IPS-18c (cell line): ENCODE results near the gene PLCB1.
"Not testable (repeated sequence)": the region's sequence is repeated elsewhere in the genome, so short reads cannot be mapped to it uniquely, and the experiment has no call there.

Experiments
- H3K4me3 ChIP-seq: 2 replicates; pipeline ENCODE4 v1.7.0; 2013; ENCODE audit warnings: low read depth, mild to moderate bottlenecking, low read length, moderate library complexity; ENCODE audit not compliant: insufficient read depth
- H3K9me3 ChIP-seq: one replicate; pipeline ENCODE4 v1.6.1; 2013; ENCODE audit warnings: mild to moderate bottlenecking, low read length, moderate library complexity; ENCODE audit not compliant: control insufficient read depth, insufficient read depth

PLCB1 gene

GRCh38 chr20:8571611-8572010 lies 439.5 kb downstream of the PLCB1 start:
- H3K4me3 ChIP-seq, result no peak overlapping the region
- no peaks in the 10 kb centered on the region for H3K9me3 ChIP-seq

GRCh38 chr20:8573686-8574085 lies 441.6 kb downstream of the PLCB1 start:
- H3K4me3 ChIP-seq, result no peak overlapping the region

GRCh38 chr20:8575114-8575513 lies 443.0 kb downstream of the PLCB1 start:
- no peaks in the 10 kb centered on the region for H3K9me3 ChIP-seq
- no peak overlapping the region for H3K4me3 ChIP-seq

More at GRCh38 chr20:8573686-8574085, 441.6 kb downstream of the PLCB1 start:
- H3K9me3 ChIP-seq, result no peaks in the 10 kb centered on the region

- no peaks in the 10 kb centered on the region for H3K9me3 ChIP-seq
- H3K4me3 ChIP-seq, result no peak overlapping the region
Observed at GRCh38 chr20:8578161-8578865, 446.2 kb downstream of the PLCB1 start.

- no peaks in the 10 kb centered on the region for H3K9me3 ChIP-seq
- no peak overlapping the region for H3K4me3 ChIP-seq
Observed at GRCh38 chr20:8579035-8579434, 447.0 kb downstream of the PLCB1 start.

GRCh38 chr20:8581446-8582183 lies 449.5 kb downstream of the PLCB1 start:
- H3K4me3 ChIP-seq, result no peak overlapping the region

GRCh38 chr20:8583012-8583565 lies 451.0 kb downstream of the PLCB1 start:
- H3K9me3 ChIP-seq, result no peaks in the 10 kb centered on the region
- no peak overlapping the region for H3K4me3 ChIP-seq

More at GRCh38 chr20:8581446-8582183, 449.5 kb downstream of the PLCB1 start:
- H3K9me3 ChIP-seq, result no peaks in the 10 kb centered on the region

- Histone ChIP-seq H3K9me3 (no peaks in the 10 kb centered on the region), H3K4me3 (no peak overlapping the region)
Observed at GRCh38 chr20:8583566-8584043, 451.5 kb downstream of the PLCB1 start.

- Histone ChIP-seq H3K9me3 (no peaks in the 10 kb centered on the region), H3K4me3 (no peak overlapping the region)
Observed at GRCh38 chr20:8587251-8587650, 455.2 kb downstream of the PLCB1 start.

GRCh38 chr20:8587810-8588209 lies 455.7 kb downstream of the PLCB1 start:
- Histone ChIP-seq H3K9me3 (no peaks in the 10 kb centered on the region), H3K4me3 (no peak overlapping the region)

- Histone ChIP-seq H3K4me3 (no peak overlapping the region), H3K9me3 (no peaks in the 10 kb centered on the region)
Observed at GRCh38 chr20:8589956-8590355, 457.9 kb downstream of the PLCB1 start.

- H3K4me3 ChIP-seq, result not testable (repeated sequence)
Observed at GRCh38 chr20:8600910-8601541, 469.0 kb downstream of the PLCB1 start.

GRCh38 chr20:8601542-8601912 lies 469.5 kb downstream of the PLCB1 start:
- Histone ChIP-seq H3K4me3 (no peak overlapping the region), H3K9me3 (no peaks in the 10 kb centered on the region)

More at GRCh38 chr20:8600910-8601541, 469.0 kb downstream of the PLCB1 start:
- H3K9me3 ChIP-seq, result not testable (repeated sequence)

- Histone ChIP-seq H3K4me3 (no peak overlapping the region), H3K9me3 (no peaks in the 10 kb centered on the region)
Observed at GRCh38 chr20:8602389-8603116, 470.5 kb downstream of the PLCB1 start.

- Histone ChIP-seq H3K4me3 (no peak overlapping the region), H3K9me3 (no peaks in the 10 kb centered on the region)
Observed at GRCh38 chr20:8608470-8608869, 476.4 kb downstream of the PLCB1 start.

GRCh38 chr20:8616792-8617191 lies 484.7 kb downstream of the PLCB1 start:
- H3K4me3 ChIP-seq, result no peak overlapping the region
- H3K9me3 ChIP-seq, result no peaks in the 10 kb centered on the region

GRCh38 chr20:8621001-8621400 lies 488.9 kb downstream of the PLCB1 start:
- no peaks in the 10 kb centered on the region for H3K9me3 ChIP-seq
- H3K4me3 ChIP-seq, result no peak overlapping the region
